HepG2 (cell line): ENCODE results near the gene MYO5A. TPM values are rescaled to one million over a fixed set of nuclear protein-coding genes. Genes with fewer than 3 reads are reported as not detected.

Experiments
- CCDC6 ChIP-seq: sonication (generic); formaldehyde crosslinking; IDR thresholded peaks from 2 replicates; pipeline ENCODE4 v1.8.1; 2022; ENCODE audit warnings: mild to moderate bottlenecking, missing genetic modification reagents, moderate library complexity
- CENPBD1 ChIP-seq: sonication (generic); formaldehyde crosslinking; IDR thresholded peaks from 2 replicates; pipeline ENCODE4 v1.8.0; 2022; ENCODE audit warnings: missing genetic modification reagents, low read depth, mild to moderate bottlenecking, borderline replicate concordance
- KLF16 ChIP-seq, 2 experiments: sonication (generic) in 1 of 2; formaldehyde crosslinking in 1 of 2; IDR thresholded peaks; 2 replicates each; pipeline versions ENCODE4 v1.6.1 to v1.8.0; 2016 to 2023; ENCODE audit warnings: missing genetic modification reagents in 2 of 2, missing compliant biosample characterization in 1 of 2
- NR2F2 ChIP-seq: IDR thresholded peaks from 2 replicates; pipeline ENCODE4 v1.6.1; 2012; ENCODE audit warnings: low read depth, inconsistent platforms, borderline replicate concordance
- PRPF4 ChIP-seq: fragments of 200-400 bp; formaldehyde crosslinking; IDR thresholded peaks from 2 replicates; pipeline ENCODE4 v1.6.1; 2016; ENCODE audit warnings: low read length, low read depth; ENCODE audit not compliant: poor library complexity, severe bottlenecking
- SMARCC2 ChIP-seq: fragments of 450-650 bp; IDR thresholded peaks from 2 replicates; pipeline ENCODE4 v1.6.1; 2017; ENCODE audit warnings: antibody characterized with exemption, mild to moderate bottlenecking
- ZBTB38 ChIP-seq: sonication (generic); formaldehyde crosslinking; IDR thresholded peaks from 2 replicates; pipeline ENCODE4 v1.5.1; 2020; ENCODE audit warnings: mild to moderate bottlenecking, missing genetic modification reagents
- ZBTB40 ChIP-seq, 2 experiments: fragments of 450-650 bp in 1 of 2; sonication (generic) in 1 of 2; formaldehyde crosslinking in 1 of 2; IDR thresholded peaks; 2 replicates each; pipeline versions ENCODE4 v1.6.1 to v1.8.0; 2016 to 2022; ENCODE audit warnings: antibody characterized with exemption in 1 of 2, mild to moderate bottlenecking in 1 of 2, missing genetic modification reagents in 1 of 2
- ZKSCAN5 ChIP-seq: sonication (generic); formaldehyde crosslinking; IDR thresholded peaks from 2 replicates; pipeline ENCODE4 v1.5.1; 2020; ENCODE audit warnings: mild to moderate bottlenecking, missing genetic modification reagents
- polyA plus RNA-seq, 8 experiments: library from polyadenylated mRNA; depleted of rRNA in 3 of 8; stranded (reverse) in 7 of 8; unstranded in 1 of 8; fragments of >200 nt; fragmentation: Illumina TruSeq in 4 of 8; extraction: Trizol in 4 of 8; gene quantifications; 2 replicates each; pipeline versions ENCODE4 v1.2.1 to v1.2.3, GENCODE V29; 2011 to 2016; ENCODE audit warnings: low read depth in 4 of 8, missing spikeins in 1 of 8, mixed read lengths in 1 of 8; ENCODE audit not compliant: insufficient read depth in 1 of 8
- total RNA-seq, 5 experiments: library from RNA; depleted of rRNA; stranded (reverse); fragments of >200 nt; fragmentation: Illumina TruSeq; extraction: Trizol; gene quantifications; 2 replicates each; pipeline ENCODE4 v1.2.3, GENCODE V29; 2016; ENCODE audit warnings: low read depth in 1 of 5

The MYO5A gene
- total and polyA plus RNA-seq, 2 of the 13 experiments (the other 11 are each of a cell fraction or from before 2014, with no cell fraction given) = 2.8 to 4.8 TPM

- TF ChIP-seq ZBTB40 (IDR thresholded peaks at IDR 0.05) = no peak
- TF ChIP-seq ZBTB40 (CRISPR knock-in tag; IDR thresholded peaks at IDR 0.05) = no peak
- TF ChIP-seq NR2F2 = no peak
- TF ChIP-seq SMARCC2 = no peak
- TF ChIP-seq ZKSCAN5 = no peak
- TF ChIP-seq CCDC6 (CRISPR knock-in tag) = no peak
- TF ChIP-seq ZBTB38 (CRISPR knock-in tag) = no peak
- TF ChIP-seq KLF16 (CRISPR knock-in tag; IDR thresholded peaks at IDR 0.05) = no peak
- no peak for TF ChIP-seq PRPF4
- no peak for TF ChIP-seq CENPBD1 (CRISPR knock-in tag)
Observed at GRCh38 chr15:52436981-52437380, 91.7 kb downstream of the MYO5A start (continued).
